ENCODE results near the gene RSPO1. TPM values are rescaled to one million over a fixed set of nuclear protein-coding genes. Genes with fewer than 3 reads are reported as not detected.
A peak's percentile ranks its signal among the peaks of the same experiment; 100 is the strongest.

Gene RSPO1
- polyA plus RNA-seq, 1 of the 3 experiments (the other 2 are of a cell fraction), result 0.03 TPM

GRCh38 chr1:37575692-37576091 lies 59.0 kb downstream of the RSPO1 start:
- Histone ChIP-seq H3K9ac (peak overlapping the region; percentile 15; the same call in 1 of the 2 replicates), H3F3A (replicated peaks; ENCODE audit: insufficient read depth) (peaks cover 49% of the 10 kb centered on the region), H3K9me3 (no peaks in the 10 kb centered on the region), H3K4me2 (peak overlapping the region; percentile 40; the same call in 1 of the 2 replicates), H2AFZ (ENCODE audit: low read depth) (no peak overlapping the region), H3K4me3 (ENCODE audit: low read depth in 2 of 2, low read length in 1 of 2) (no peak overlapping the region), H3K36me3 (replicated peaks in 1 of 2; ENCODE audit: control insufficient read depth in 1 of 2, insufficient read depth in 2 of 2, low read length in 1 of 2) (peaks cover 68 to 75% of the 10 kb centered on the region in 2 experiments), H3K27ac (ENCODE audit: low read depth in 2 of 2, low read length in 1 of 2) (peak overlapping the region; percentile 80 to 88; a peak in 3 of 4 replicates), H3K79me2 (ENCODE audit: insufficient read depth) (peaks cover 19% of the 10 kb centered on the region; the same call in 1 of the 2 replicates), H3K4me1 (ENCODE audit: control insufficient read depth in 1 of 2, insufficient read depth in 2 of 2, low read depth in 1 of 2, low read length in 1 of 2) (peaks cover 2 to 30% of the 10 kb centered on the region in 2 experiments; a peak in 3 of 4 replicates), H4K20me1 (ENCODE audit: insufficient read depth) (no peaks in the 10 kb centered on the region), H3K27me3 (ENCODE audit: insufficient read depth) (no peaks in the 10 kb centered on the region), H3K9me2 (no peaks in the 10 kb centered on the region)
- TF ChIP-seq TAF1 (IDR thresholded peaks at IDR 0.05; ENCODE audit: borderline replicate concordance, low read depth, low read length) (no peak), MEF2A (IDR thresholded peaks at IDR 0.05; ENCODE audit: borderline replicate concordance, low read depth) (no peak), NFIC (IDR thresholded peaks at IDR 0.05; ENCODE audit: borderline replicate concordance) (no peak), SMC3 (IDR thresholded peaks at IDR 0.05; ENCODE audit: low read depth, low read length) (no peak), MXI1 (IDR thresholded peaks at IDR 0.05; ENCODE audit: low read depth, low read length) (no peak), USF1 (IDR thresholded peaks at IDR 0.05; ENCODE audit: borderline replicate concordance, low read depth) (no peak), RCOR1 (IDR thresholded peaks at IDR 0.05; ENCODE audit: low read length) (no peak), FOSL2 (IDR thresholded peaks at IDR 0.05; ENCODE audit: borderline replicate concordance, low read depth) (no peak), ELF1 (IDR thresholded peaks at IDR 0.05) (no peak), GABPA (IDR thresholded peaks at IDR 0.05; ENCODE audit: low read depth) (no peak), CHD2 (IDR thresholded peaks at IDR 0.05; ENCODE audit: low read length, partially characterized antibody) (no peak), FOXJ3 (CRISPR knock-in tag; IDR thresholded peaks at IDR 0.05) (no peak)
- TF ChIP-seq, protein P1, sequence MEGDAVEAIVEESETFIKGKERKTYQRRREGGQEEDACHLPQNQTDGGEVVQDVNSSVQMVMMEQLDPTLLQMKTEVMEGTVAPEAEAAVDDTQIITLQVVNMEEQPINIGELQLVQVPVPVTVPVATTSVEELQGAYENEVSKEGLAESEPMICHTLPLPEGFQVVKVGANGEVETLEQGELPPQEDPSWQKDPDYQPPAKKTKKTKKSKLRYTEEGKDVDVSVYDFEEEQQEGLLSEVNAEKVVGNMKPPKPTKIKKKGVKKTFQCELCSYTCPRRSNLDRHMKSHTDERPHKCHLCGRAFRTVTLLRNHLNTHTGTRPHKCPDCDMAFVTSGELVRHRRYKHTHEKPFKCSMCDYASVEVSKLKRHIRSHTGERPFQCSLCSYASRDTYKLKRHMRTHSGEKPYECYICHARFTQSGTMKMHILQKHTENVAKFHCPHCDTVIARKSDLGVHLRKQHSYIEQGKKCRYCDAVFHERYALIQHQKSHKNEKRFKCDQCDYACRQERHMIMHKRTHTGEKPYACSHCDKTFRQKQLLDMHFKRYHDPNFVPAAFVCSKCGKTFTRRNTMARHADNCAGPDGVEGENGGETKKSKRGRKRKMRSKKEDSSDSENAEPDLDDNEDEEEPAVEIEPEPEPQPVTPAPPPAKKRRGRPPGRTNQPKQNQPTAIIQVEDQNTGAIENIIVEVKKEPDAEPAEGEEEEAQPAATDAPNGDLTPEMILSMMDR (IDR thresholded peaks at IDR 0.05), result no peak
- ChIA-PET POLR2A (no interaction called here), CTCF (interaction anchor here (0.8 to 0.9 kb wide), 2 partner anchors 14 to 106 kb away, joined by 3 read pairs; no protein-coding TSS in a partner anchor)
- DNase-seq, result no peak
- 92% methylated on average over 5 of the region's 5 CpGs for WGBS (ENCODE audit: low lambda C conversion rate)

DNA sequence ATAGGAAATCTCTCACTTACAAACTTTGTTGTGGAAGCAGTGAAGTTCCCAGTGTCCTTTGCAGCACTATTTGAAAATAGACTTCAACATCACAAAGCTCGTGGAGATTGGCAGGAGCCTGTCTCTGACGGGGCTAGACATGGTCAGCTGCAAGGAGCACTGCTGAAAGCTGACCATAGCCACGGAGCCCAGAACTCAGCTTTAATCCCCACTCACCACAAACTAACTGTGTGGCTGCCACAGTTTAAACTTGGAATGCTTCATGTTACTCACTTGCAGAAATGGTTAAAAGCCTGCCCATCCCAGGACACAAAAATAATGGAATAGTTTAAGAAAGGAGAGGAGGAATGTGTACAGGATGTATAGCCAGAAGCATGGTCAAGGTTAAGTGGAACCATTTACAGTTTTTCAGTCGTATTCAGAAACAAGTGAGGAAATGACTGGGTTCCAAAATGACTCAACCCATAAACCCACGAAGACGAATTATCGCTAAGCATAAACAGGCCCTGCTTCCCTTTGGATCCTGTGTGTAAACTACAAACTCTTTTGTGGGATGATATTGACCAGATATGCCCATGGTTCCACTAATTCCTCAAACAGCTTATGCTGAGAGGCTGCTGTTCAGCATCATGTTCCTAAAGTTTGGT lies 59.7 kb downstream of the RSPO1 start:
- ChIA-PET POLR2A (no interaction called here), CTCF (interaction anchor here (0.8 kb wide), 1 partner anchor 13 kb away, joined by 3 read pairs; no protein-coding TSS in a partner anchor)
- Histone ChIP-seq H3K4me3 (ENCODE audit: low read depth in 2 of 2, low read length in 1 of 2) (no peak overlapping the region), H2AFZ (ENCODE audit: low read depth) (no peak overlapping the region), H3K27ac (ENCODE audit: low read depth in 2 of 2, low read length in 1 of 2) (peak overlapping the region; percentile 82 to 88), H3K4me1 (ENCODE audit: control insufficient read depth in 1 of 2, insufficient read depth in 2 of 2, low read depth in 1 of 2, low read length in 1 of 2) (peaks cover 2 to 30% of the 10 kb centered on the region in 2 experiments; a peak in 3 of 4 replicates), H3K4me2 (peak overlapping the region; percentile 40; the same call in 1 of the 2 replicates), H3K9me3 (no peaks in the 10 kb centered on the region), H3K27me3 (ENCODE audit: insufficient read depth) (no peaks in the 10 kb centered on the region), H4K20me1 (ENCODE audit: insufficient read depth) (no peaks in the 10 kb centered on the region), H3K9me2 (no peaks in the 10 kb centered on the region), H3F3A (replicated peaks; ENCODE audit: insufficient read depth) (peaks cover 49% of the 10 kb centered on the region), H3K79me2 (ENCODE audit: insufficient read depth) (peaks cover 14% of the 10 kb centered on the region; the same call in 1 of the 2 replicates), H3K36me3 (replicated peaks in 1 of 2; ENCODE audit: control insufficient read depth in 1 of 2, insufficient read depth in 2 of 2, low read length in 1 of 2) (peaks cover 65 to 74% of the 10 kb centered on the region in 2 experiments), H3K9ac (peak overlapping the region; percentile 24; the same call in 1 of the 2 replicates)
- DNase-seq, result no peak
- 25% methylated on average over 7 of the region's 7 CpGs for WGBS (ENCODE audit: low lambda C conversion rate)
- TF ChIP-seq, protein P2, sequence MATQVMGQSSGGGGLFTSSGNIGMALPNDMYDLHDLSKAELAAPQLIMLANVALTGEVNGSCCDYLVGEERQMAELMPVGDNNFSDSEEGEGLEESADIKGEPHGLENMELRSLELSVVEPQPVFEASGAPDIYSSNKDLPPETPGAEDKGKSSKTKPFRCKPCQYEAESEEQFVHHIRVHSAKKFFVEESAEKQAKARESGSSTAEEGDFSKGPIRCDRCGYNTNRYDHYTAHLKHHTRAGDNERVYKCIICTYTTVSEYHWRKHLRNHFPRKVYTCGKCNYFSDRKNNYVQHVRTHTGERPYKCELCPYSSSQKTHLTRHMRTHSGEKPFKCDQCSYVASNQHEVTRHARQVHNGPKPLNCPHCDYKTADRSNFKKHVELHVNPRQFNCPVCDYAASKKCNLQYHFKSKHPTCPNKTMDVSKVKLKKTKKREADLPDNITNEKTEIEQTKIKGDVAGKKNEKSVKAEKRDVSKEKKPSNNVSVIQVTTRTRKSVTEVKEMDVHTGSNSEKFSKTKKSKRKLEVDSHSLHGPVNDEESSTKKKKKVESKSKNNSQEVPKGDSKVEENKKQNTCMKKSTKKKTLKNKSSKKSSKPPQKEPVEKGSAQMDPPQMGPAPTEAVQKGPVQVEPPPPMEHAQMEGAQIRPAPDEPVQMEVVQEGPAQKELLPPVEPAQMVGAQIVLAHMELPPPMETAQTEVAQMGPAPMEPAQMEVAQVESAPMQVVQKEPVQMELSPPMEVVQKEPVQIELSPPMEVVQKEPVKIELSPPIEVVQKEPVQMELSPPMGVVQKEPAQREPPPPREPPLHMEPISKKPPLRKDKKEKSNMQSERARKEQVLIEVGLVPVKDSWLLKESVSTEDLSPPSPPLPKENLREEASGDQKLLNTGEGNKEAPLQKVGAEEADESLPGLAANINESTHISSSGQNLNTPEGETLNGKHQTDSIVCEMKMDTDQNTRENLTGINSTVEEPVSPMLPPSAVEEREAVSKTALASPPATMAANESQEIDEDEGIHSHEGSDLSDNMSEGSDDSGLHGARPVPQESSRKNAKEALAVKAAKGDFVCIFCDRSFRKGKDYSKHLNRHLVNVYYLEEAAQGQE (IDR thresholded peaks at IDR 0.05; ENCODE audit: low read depth, low read length), result no peak
- TF ChIP-seq TEAD4 (IDR thresholded peaks at IDR 0.05; ENCODE audit: borderline replicate concordance, insufficient read depth), result peak; percentile 44
- TF ChIP-seq USF2 (IDR thresholded peaks at IDR 0.05; ENCODE audit: borderline replicate concordance, low read depth, low read length), result no peak
- no peak for TF ChIP-seq RCOR1 (IDR thresholded peaks at IDR 0.05; ENCODE audit: low read length)
- TF ChIP-seq ELF1 (IDR thresholded peaks at IDR 0.05), result no peak
- TF ChIP-seq, protein P1 (IDR thresholded peaks at IDR 0.05), result no peak
